Measurements from ENCODE around the gene TMEM212.
"Not testable (repeated sequence)": the region's sequence is repeated elsewhere in the genome, so short reads cannot be mapped to it uniquely, and the experiment has no call there.

The TMEM212 gene

GRCh38 chr3:171851660-171852058 lies 8.5 kb downstream of the TMEM212 start:
- no peak for TF ChIP-seq CTCF (IDR thresholded peaks at IDR 0.05; ENCODE audit: control insufficient read depth, extremely low read depth, insufficient read depth)
- no peak for DNase-seq (ENCODE audit: low read depth)
- no peak overlapping the region for H3K4me3 ChIP-seq (ENCODE audit: low read depth, low read length)

DNA sequence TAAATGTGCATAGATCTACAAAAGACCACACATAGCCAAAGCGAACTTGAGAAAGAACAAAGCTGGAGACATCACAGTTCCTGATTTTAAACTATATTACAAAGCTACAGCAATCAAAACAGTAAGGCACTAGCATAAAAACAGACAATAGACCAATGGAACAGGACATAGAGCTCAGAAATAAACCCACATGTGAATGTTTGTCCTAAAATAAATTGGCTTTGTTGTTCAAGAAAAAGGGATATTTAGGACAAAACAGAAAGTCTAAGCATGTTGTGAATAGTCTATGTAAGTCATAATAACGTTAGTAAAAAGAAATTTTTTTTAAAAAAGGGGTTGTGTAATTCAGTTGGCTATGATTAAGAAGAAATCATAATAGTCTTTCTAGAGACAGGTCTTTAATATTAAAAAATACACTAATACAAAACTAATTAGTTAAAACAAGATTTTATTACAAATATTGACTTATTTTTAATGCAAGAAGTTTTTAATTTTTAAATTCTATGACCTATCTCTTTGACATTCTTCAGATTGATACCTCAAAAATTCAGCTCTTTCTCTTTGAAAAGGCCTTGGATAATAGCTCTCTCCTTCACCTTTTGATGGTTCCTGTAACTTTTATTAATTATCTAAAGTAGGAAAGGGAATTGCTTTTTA lies 11.6 kb downstream of the TMEM212 start:
- DNase-seq (ENCODE audit: low read depth), result no peak
- TF ChIP-seq CTCF (IDR thresholded peaks at IDR 0.05; ENCODE audit: control insufficient read depth, extremely low read depth, insufficient read depth), result no peak

DNA sequence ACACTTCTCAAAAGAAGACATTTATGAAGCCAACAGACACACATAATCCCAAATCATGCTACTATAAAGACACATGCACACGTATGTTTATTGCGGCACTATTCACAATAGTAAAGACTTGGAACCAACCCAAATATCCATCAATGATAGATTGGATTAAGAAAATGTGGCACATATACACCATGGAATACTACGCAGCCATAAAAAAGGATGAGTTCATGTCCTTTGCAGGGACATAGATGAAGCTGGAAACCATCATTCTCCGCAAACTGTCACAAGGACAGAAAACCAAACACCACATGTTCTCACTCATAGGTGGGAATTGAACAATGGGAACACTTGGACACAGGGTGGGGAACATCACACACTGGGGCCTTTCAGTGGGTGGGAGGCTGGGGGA lies 15.6 kb downstream of the TMEM212 start:
- H3K4me3 ChIP-seq (ENCODE audit: low read depth, low read length); DNase-seq (ENCODE audit: low read depth): not testable (repeated sequence)

More for the DNA sequence above, 11.6 kb downstream of the TMEM212 start:
- H3K4me3 ChIP-seq (ENCODE audit: low read depth, low read length), result no peak overlapping the region

DNA sequence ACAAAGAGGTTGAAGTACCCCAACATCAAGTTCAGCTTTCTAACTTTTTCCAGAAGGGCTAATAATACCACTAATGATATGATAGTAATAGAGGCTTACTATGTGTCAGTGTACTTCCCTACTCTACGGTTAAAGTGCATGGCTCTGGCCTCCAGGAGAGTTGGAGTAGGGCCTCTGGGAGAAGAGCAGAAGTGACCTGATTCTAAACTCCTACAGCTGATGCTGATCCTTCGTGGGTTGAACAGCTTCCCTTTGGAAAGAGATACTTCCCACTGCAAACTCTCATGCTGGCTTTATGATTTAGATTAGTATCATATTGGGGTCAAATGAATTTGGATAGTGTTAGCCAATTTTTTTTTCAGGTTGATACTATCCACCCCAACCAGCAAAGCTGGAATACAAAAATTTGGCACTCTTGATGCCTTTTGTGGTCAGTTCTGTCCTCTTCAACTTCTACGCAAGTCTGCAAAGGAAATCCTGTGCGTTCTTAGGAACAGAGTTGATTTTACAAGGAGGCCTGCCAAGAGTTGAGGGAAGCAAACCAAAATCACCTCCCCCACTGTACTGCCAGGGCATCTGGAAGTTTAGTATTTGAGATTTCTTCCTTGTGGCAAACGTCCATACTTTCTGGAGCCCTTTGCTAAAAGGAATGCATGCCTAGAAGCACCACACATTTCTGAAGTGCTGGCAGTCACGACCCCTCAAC lies 17.8 kb downstream of the TMEM212 start:
- DNase-seq (ENCODE audit: low read depth), result peak; percentile 44
- TF ChIP-seq CTCF (IDR thresholded peaks at IDR 0.05; ENCODE audit: control insufficient read depth, extremely low read depth, insufficient read depth), result no peak
- H3K4me3 ChIP-seq (ENCODE audit: low read depth, low read length), result no peak overlapping the region

- DNase-seq (ENCODE audit: low read depth), result no peak
- TF ChIP-seq CTCF (IDR thresholded peaks at IDR 0.05; ENCODE audit: control insufficient read depth, extremely low read depth, insufficient read depth), result no peak
- H3K4me3 ChIP-seq (ENCODE audit: low read depth, low read length), result no peak overlapping the region
These were observed 19.2 kb downstream of the TMEM212 start for GRCh38 chr3:171862392-171862791.

- no peak for TF ChIP-seq CTCF (IDR thresholded peaks at IDR 0.05; ENCODE audit: control insufficient read depth, extremely low read depth, insufficient read depth)
- DNase-seq (ENCODE audit: low read depth), result no peak
- H3K4me3 ChIP-seq (ENCODE audit: low read depth, low read length), result no peak overlapping the region
These were observed 19.9 kb downstream of the TMEM212 start for GRCh38 chr3:171862993-171863521.

- TF ChIP-seq CTCF (IDR thresholded peaks at IDR 0.05; ENCODE audit: control insufficient read depth, extremely low read depth, insufficient read depth), result no peak
- H3K4me3 ChIP-seq (ENCODE audit: low read depth, low read length), result no peak overlapping the region
- DNase-seq (ENCODE audit: low read depth), result no peak
These were observed 20.8 kb downstream of the TMEM212 start for GRCh38 chr3:171863920-171864319.
